CD4-positive, alpha-beta memory T cell (primary cell): ENCODE measurements around the gene MAFG. TPM values are rescaled to one million over a fixed set of nuclear protein-coding genes. Genes with fewer than 3 reads are reported as not detected.

Experiments
- CTCF ChIA-PET: fragments of 350-600 bp; sonication (Branson Sonifier 250); formaldehyde crosslinking; loops from one replicate; lab custom pipeline; 2021; ENCODE audit warnings: inconsistent platforms; ENCODE audit not compliant: partially characterized antibody; lab: Charles Lee
- POLR2A ChIA-PET: fragments of 350-600 bp; sonication (Branson Sonifier 250); formaldehyde crosslinking; loops from one replicate; lab custom pipeline; 2021; ENCODE audit not compliant: partially characterized antibody; lab: Charles Lee
- DNase-seq, 5 donors: peaks; one replicate each; pipeline versions ENCODE4 v3.0.0 to v3.0.0-alpha.2; 2020 to 2022; ENCODE audit warnings: mixed read lengths in 1 of 5
- H3K27ac ChIP-seq: one replicate; pipeline ENCODE4 v1.7.0; 2013; ENCODE audit warnings: low read depth, low read length
- H3K27me3 ChIP-seq: 2 replicates; pipeline ENCODE4 v1.7.0; 2013; ENCODE audit warnings: mild to moderate bottlenecking, low read length, moderate library complexity; ENCODE audit not compliant: insufficient read depth
- H3K36me3 ChIP-seq: 2 replicates; pipeline ENCODE4 v1.7.0; 2013; ENCODE audit warnings: mild to moderate bottlenecking, low read length, moderate library complexity; ENCODE audit not compliant: insufficient read depth
- H3K4me1 ChIP-seq: 2 replicates; pipeline ENCODE4 v1.7.0; 2013; ENCODE audit warnings: mild to moderate bottlenecking, low read length, moderate library complexity; ENCODE audit not compliant: insufficient read depth
- H3K4me3 ChIP-seq, 2 donors: one replicate each; pipeline ENCODE4 v1.7.0; 2013; ENCODE audit warnings: low read length in 2 of 2, mild to moderate bottlenecking in 1 of 2
- H3K9me3 ChIP-seq, 2 donors: one replicate each; pipeline ENCODE4 v1.7.0; 2013; ENCODE audit warnings: low read length in 2 of 2, control low read depth in 1 of 2; ENCODE audit not compliant: control insufficient read depth in 1 of 2
- H3K27ac Mint-ChIP-seq, 7 donors: one replicate each; pipeline ENCODE4 v1.8.0; 2020 to 2021; ENCODE audit warnings: mixed read lengths in 7 of 7, mild to moderate bottlenecking in 6 of 7, inconsistent platforms in 3 of 7, moderate library complexity in 3 of 7
- H3K27me3 Mint-ChIP-seq, 2 donors: one replicate each; pipeline ENCODE4 v1.8.0; 2020 to 2021; ENCODE audit warnings: mixed read lengths in 2 of 2
- H3K36me3 Mint-ChIP-seq, 2 donors: one replicate each; pipeline ENCODE4 v1.8.0; 2020 to 2021; ENCODE audit warnings: mixed read lengths in 2 of 2, inconsistent platforms in 1 of 2, mild to moderate bottlenecking in 1 of 2
- H3K4me1 Mint-ChIP-seq, 4 donors: one replicate each; pipeline ENCODE4 v1.8.0; 2020 to 2021; ENCODE audit warnings: mixed read lengths in 4 of 4, mild to moderate bottlenecking in 1 of 4
- H3K4me3 Mint-ChIP-seq, 8 donors: one replicate each; pipeline ENCODE4 v1.8.0; 2020 to 2021; ENCODE audit warnings: mixed read lengths in 8 of 8, mild to moderate bottlenecking in 7 of 8, moderate library complexity in 6 of 8, inconsistent platforms in 3 of 8
- H3K9me3 Mint-ChIP-seq, 8 donors: one replicate each; pipeline ENCODE4 v1.8.0; 2020 to 2021; ENCODE audit warnings: mixed read lengths in 8 of 8, mild to moderate bottlenecking in 5 of 8, inconsistent platforms in 3 of 8, moderate library complexity in 1 of 8
- intact Hi-C: fragments of 100-400 bp; cut with micrococcal nuclease; formaldehyde crosslinking; loops from one replicate; pipeline ENCODE4 v1.15.1; 2023
- polyA plus RNA-seq, 2 donors: library from polyadenylated mRNA; unstranded; fragments of 300-500 nt; fragmentation: Illumina TruSeq; gene quantifications; one replicate each; pipeline ENCODE4 v1.2.3, GENCODE V29; 2021
- total RNA-seq, 2 experiments: library from RNA; stranded (reverse); gene quantifications; one replicate each; pipeline ENCODE4 v1.2.3, GENCODE V29; 2021

The MAFG gene
- total and polyA plus RNA-seq, 4 experiments from 2014 or later = 2.1 to 16.3 (median 9.8) TPM

- H3K27ac Mint-ChIP-seq = peak overlapping the region in 6 of 7 donors; percentile 66 to 93 (median 84)
- peaks cover 3 to 20% (median 7%) of the 10 kb centered on the region in 4 donors for H3K4me1 Mint-ChIP-seq
- peaks cover 1% of the 10 kb centered on the region for H3K27me3 ChIP-seq
- peak overlapping the region in 1 of 2 donors; percentile 46 for H3K4me3 ChIP-seq
- intact Hi-C loops = loop anchor here (1.0 kb wide), 1 partner anchor 10 kb away; the partner anchor contains the start of gene ASPSCR1
- peaks cover 0 to 3% of the 10 kb centered on the region in 2 donors for H3K27me3 Mint-ChIP-seq
- POLR2A ChIA-PET = interaction anchor here (0.7 to 4.3 kb wide), 13 partner anchors 8 to 331 kb away, joined by 3 to 54 read pairs (median 5); partner anchors contain the start of genes ARHGDIA, ASPSCR1, CENPX and DCXR
- H3K4me1 ChIP-seq = peaks cover 22% of the 10 kb centered on the region
- peak overlapping the region; percentile 39 for H3K27ac ChIP-seq
- H3K36me3 ChIP-seq = no peaks in the 10 kb centered on the region
- peak; percentile 85 to 92 (median 86) for DNase-seq
- no peaks in the 10 kb centered on the region for H3K9me3 Mint-ChIP-seq
- H3K36me3 Mint-ChIP-seq = no peaks in the 10 kb centered on the region
- H3K9me3 ChIP-seq = no peaks in the 10 kb centered on the region
- peak overlapping the region; percentile 55 to 79 (median 66) for H3K4me3 Mint-ChIP-seq
- CTCF ChIA-PET = interaction anchor here (0.9 to 3.1 kb wide), 6 partner anchors 8 to 187 kb away, joined by 3 to 13 read pairs (median 6); partner anchors contain the start of genes ASPSCR1, CENPX, DCXR and LRRC45
These were observed 40.2 kb upstream of the MAFG start for GRCh38 chr17:81967533-81968395.

GRCh38 chr17:81967244-81967532 is 39.7 kb upstream of the MAFG start:
- intact Hi-C loops = no loop called here
- no peaks in the 10 kb centered on the region for H3K36me3 ChIP-seq
- H3K9me3 ChIP-seq = no peaks in the 10 kb centered on the region
- peak overlapping the region; percentile 39 for H3K27ac ChIP-seq
- ChIA-PET POLR2A (interaction anchor here (0.7 to 4.3 kb wide), 12 partner anchors 8 to 331 kb away, joined by 3 to 54 read pairs (median 6); partner anchors contain the start of genes ARHGDIA, ASPSCR1, CENPX and DCXR), CTCF (interaction anchor here (0.9 to 3.1 kb wide), 5 partner anchors 8 to 188 kb away, joined by 3 to 13 read pairs (median 7); partner anchors contain the start of genes CENPX, DCXR and LRRC45)
- H3K27me3 Mint-ChIP-seq = peaks cover 1 to 3% of the 10 kb centered on the region in 2 donors
- H3K27me3 ChIP-seq = peaks cover 7% of the 10 kb centered on the region
- peak overlapping the region in 2 of 7 donors; percentile 61 to 77 for H3K27ac Mint-ChIP-seq
- peaks cover 22% of the 10 kb centered on the region for H3K4me1 ChIP-seq
- peak overlapping the region in 1 of 8 donors; percentile 30 for H3K4me3 Mint-ChIP-seq
- peaks cover 0 to 2% (median 0%) of the 10 kb centered on the region in 8 donors for H3K9me3 Mint-ChIP-seq
- H3K4me3 ChIP-seq = peak overlapping the region in 1 of 2 donors; percentile 46
- peaks cover 3 to 20% (median 7%) of the 10 kb centered on the region in 4 donors for H3K4me1 Mint-ChIP-seq
- H3K36me3 Mint-ChIP-seq = no peaks in the 10 kb centered on the region
- DNase-seq = no peak

GRCh38 chr17:81966343-81967243 is 39.1 kb upstream of the MAFG start:
- Mint-ChIP-seq H3K4me1 (peaks cover 3 to 20% (median 7%) of the 10 kb centered on the region in 4 donors), H3K27ac (peak overlapping the region in 1 of 7 donors; percentile 35), H3K27me3 (peaks cover 1 to 3% of the 10 kb centered on the region in 2 donors), H3K36me3 (no peaks in the 10 kb centered on the region), H3K9me3 (peaks cover 0 to 2% (median 0%) of the 10 kb centered on the region in 8 donors), H3K4me3 (peak overlapping the region in 2 of 8 donors; percentile 25 to 30)
- DNase-seq = no peak
- Histone ChIP-seq H3K4me3 (no peak overlapping the region), H3K9me3 (no peaks in the 10 kb centered on the region), H3K4me1 (peaks cover 22% of the 10 kb centered on the region), H3K36me3 (no peaks in the 10 kb centered on the region), H3K27me3 (peaks cover 9% of the 10 kb centered on the region), H3K27ac (no peak overlapping the region)
- POLR2A ChIA-PET = interaction anchor here (0.7 to 4.3 kb wide), 8 partner anchors 11 to 96 kb away, joined by 3 to 54 read pairs (median 6); partner anchors contain the start of genes ARHGDIA, ASPSCR1, CENPX and DCXR
- intact Hi-C loops = no loop called here
- CTCF ChIA-PET = interaction anchor here (0.9 to 3.1 kb wide), 5 partner anchors 7 to 330 kb away, joined by 3 to 13 read pairs (median 7); partner anchors contain the start of genes CENPX, DCXR and LRRC45

- Mint-ChIP-seq H3K4me3 (peak overlapping the region in 1 of 8 donors; percentile 24), H3K4me1 (peaks cover 3 to 14% (median 7%) of the 10 kb centered on the region in 4 donors), H3K9me3 (peaks cover 0 to 2% (median 0%) of the 10 kb centered on the region in 8 donors), H3K36me3 (no peaks in the 10 kb centered on the region), H3K27ac (peak overlapping the region in 2 of 7 donors; percentile 2 to 48), H3K27me3 (peaks cover 1 to 3% of the 10 kb centered on the region in 2 donors)
- Histone ChIP-seq H3K27me3 (peaks cover 13% of the 10 kb centered on the region), H3K4me3 (no peak overlapping the region), H3K27ac (no peak overlapping the region), H3K9me3 (no peaks in the 10 kb centered on the region), H3K36me3 (no peaks in the 10 kb centered on the region), H3K4me1 (peaks cover 29% of the 10 kb centered on the region)
- DNase-seq = peak in 1 of 5 donors; percentile 10
- intact Hi-C loops = loop anchor here (5.0 kb wide), 2 partner anchors 73 to 188 kb away; partner anchors contain the start of gene DCXR
- ChIA-PET POLR2A (interaction anchor here (4.3 kb wide), 1 partner anchor 13 kb away, joined by 54 read pairs; the partner anchor contains the start of gene ASPSCR1), CTCF (no interaction called here)
These were observed 36.7 kb upstream of the MAFG start for GRCh38 chr17:81964081-81964849.

- Histone ChIP-seq H3K9me3 (no peaks in the 10 kb centered on the region), H3K27me3 (peaks cover 27% of the 10 kb centered on the region), H3K27ac (no peak overlapping the region), H3K36me3 (no peaks in the 10 kb centered on the region), H3K4me1 (peaks cover 17% of the 10 kb centered on the region), H3K4me3 (no peak overlapping the region)
- Mint-ChIP-seq H3K4me3 (peak overlapping the region in 4 of 8 donors; percentile 29 to 65 (median 54)), H3K27me3 (peaks cover 2 to 12% of the 10 kb centered on the region in 2 donors), H3K4me1 (peaks cover 0 to 5% (median 2%) of the 10 kb centered on the region in 4 donors), H3K27ac (peak overlapping the region in 2 of 7 donors; percentile 16 to 35), H3K36me3 (no peaks in the 10 kb centered on the region), H3K9me3 (peaks cover 0 to 2% (median 0%) of the 10 kb centered on the region in 8 donors)
- POLR2A ChIA-PET = no interaction called here
- CTCF ChIA-PET = interaction anchor here (0.7 to 1.3 kb wide), 3 partner anchors 57 to 74 kb away, joined by 3 to 9 read pairs (median 3); partner anchors contain the start of gene DCXR
- intact Hi-C loops = loop anchor here (5.0 kb wide), 2 partner anchors 75 to 190 kb away; partner anchors contain the start of gene DCXR
- peak in 1 of 5 donors; percentile 31 for DNase-seq
These were observed 35.2 kb upstream of the MAFG start for GRCh38 chr17:81962499-81963441.
